Liver (tissue), 9 donors: ENCODE results near the gene MAPRE3. TPM values are rescaled to one million over a fixed set of nuclear protein-coding genes. Genes with fewer than 3 reads are reported as not detected.
A peak's percentile ranks its signal among the peaks of the same experiment; 100 is the strongest.

ENCODE experiments used
- DNase-seq: peaks from one replicate; pipeline ENCODE4 v3.0.0-alpha.2; 2017; ENCODE audit warnings: low spot score
- H3K27ac ChIP-seq, 2 donors: one replicate each; pipeline ENCODE4 v1.7.0; 2013; ENCODE audit warnings: inconsistent platforms in 2 of 2, low read length in 2 of 2, control low read depth in 1 of 2, low read depth in 1 of 2, mild to moderate bottlenecking in 1 of 2
- H3K27me3 ChIP-seq, 4 donors: one replicate each; pipeline versions ENCODE4 v1.6.1 to v1.7.0; 2013; ENCODE audit warnings: low read length in 3 of 4, inconsistent platforms in 1 of 4, mild to moderate bottlenecking in 1 of 4, moderate library complexity in 1 of 4; ENCODE audit not compliant: control insufficient read depth in 4 of 4, insufficient read depth in 4 of 4
- H3K36me3 ChIP-seq, 4 donors: one replicate each; pipeline versions ENCODE4 v1.6.1 to v1.7.0; 2013; ENCODE audit warnings: low read length in 3 of 4, mild to moderate bottlenecking in 3 of 4, low read depth in 1 of 4, moderate library complexity in 1 of 4; ENCODE audit not compliant: control insufficient read depth in 4 of 4, insufficient read depth in 3 of 4
- H3K4me1 ChIP-seq, 4 donors: one replicate each; pipeline versions ENCODE4 v1.6.1 to v1.7.0; 2013; ENCODE audit warnings: low read length in 3 of 4, mild to moderate bottlenecking in 3 of 4, moderate library complexity in 1 of 4; ENCODE audit not compliant: control insufficient read depth in 4 of 4, insufficient read depth in 4 of 4
- H3K4me3 ChIP-seq, 3 donors: one replicate each; pipeline versions ENCODE4 v1.6.1 to v1.7.0; 2013; ENCODE audit warnings: low read length in 3 of 3, control low read depth in 1 of 3, low read depth in 1 of 3, mild to moderate bottlenecking in 1 of 3
- H3K9ac ChIP-seq, 2 donors: one replicate each; pipeline ENCODE4 v1.7.0; 2013; ENCODE audit warnings: low read length in 2 of 2, mild to moderate bottlenecking in 2 of 2, moderate library complexity in 2 of 2, control low read depth in 1 of 2, low read depth in 1 of 2
- H3K9me3 ChIP-seq, 4 donors: one replicate each; pipeline versions ENCODE4 v1.6.1 to v1.7.0; 2013; ENCODE audit warnings: low read length in 3 of 4; ENCODE audit not compliant: control insufficient read depth in 4 of 4
- ATF3 ChIP-seq: IDR thresholded peaks from 2 replicates; pipeline ENCODE4 v1.6.1; 2016; ENCODE audit warnings: antibody characterized with exemption
- CTCF ChIP-seq: fragments of 150-350 bp; IDR thresholded peaks from 2 replicates; pipeline ENCODE4 v1.5.1; 2017; ENCODE audit warnings: improper control_type of control experiment, low read depth, low read length; ENCODE audit not compliant: missing input control
- EGR1 ChIP-seq, 2 donors: IDR thresholded peaks; 2 replicates each; pipeline ENCODE4 v1.6.1; 2016 to 2018; ENCODE audit warnings: antibody characterized with exemption in 2 of 2, low read depth in 2 of 2
- FOXA1 ChIP-seq: IDR thresholded peaks from 2 replicates; pipeline ENCODE4 v1.6.1; 2016; ENCODE audit warnings: antibody characterized with exemption
- FOXA2 ChIP-seq: IDR thresholded peaks from 2 replicates; pipeline ENCODE4 v1.6.1; 2016; ENCODE audit warnings: antibody characterized with exemption
- HNF4A ChIP-seq, 2 donors: conservative IDR thresholded peaks; 2 replicates each; pipeline ENCODE4 v1.6.1; 2016; ENCODE audit warnings: antibody characterized with exemption in 2 of 2, mild to moderate bottlenecking in 2 of 2
- HNF4G ChIP-seq: IDR thresholded peaks from 2 replicates; pipeline ENCODE4 v1.6.1; 2016; ENCODE audit warnings: antibody characterized with exemption
- JUND ChIP-seq, 2 donors: IDR thresholded peaks; 2 replicates each; pipeline ENCODE4 v1.6.1; 2016; ENCODE audit warnings: antibody characterized with exemption in 2 of 2
- MAX ChIP-seq: IDR thresholded peaks from 2 replicates; pipeline ENCODE4 v1.6.1; 2016; ENCODE audit warnings: antibody characterized with exemption
- NR2F2 ChIP-seq: IDR thresholded peaks from 2 replicates; pipeline ENCODE4 v1.6.1; 2016; ENCODE audit warnings: antibody characterized with exemption
- RAD21 ChIP-seq, 2 donors: IDR thresholded peaks; 2 replicates each; pipeline ENCODE4 v1.6.1; 2016; ENCODE audit warnings: antibody characterized with exemption in 2 of 2, mild to moderate bottlenecking in 2 of 2
- RXRA ChIP-seq, 2 donors: IDR thresholded peaks; 2 replicates each; pipeline ENCODE4 v1.6.1; 2017 to 2018; ENCODE audit warnings: antibody characterized with exemption in 2 of 2, mild to moderate bottlenecking in 1 of 2
- SP1 ChIP-seq: IDR thresholded peaks from 2 replicates; pipeline ENCODE4 v1.6.1; 2018; ENCODE audit warnings: antibody characterized with exemption, mild to moderate bottlenecking
- YY1 ChIP-seq: IDR thresholded peaks from 2 replicates; pipeline ENCODE4 v1.6.1; 2016; ENCODE audit warnings: antibody characterized with exemption, mild to moderate bottlenecking
- ZBTB33 ChIP-seq: IDR thresholded peaks from 2 replicates; pipeline ENCODE4 v1.6.1; 2016; ENCODE audit warnings: antibody characterized with exemption
- WGBS: extraction: QIAGEN DNeasy Blood & Tissue Kit; methylation state at CpG from one replicate; pipeline ENCODE4 v1.1.7; 2013; 5-methylcytosine and 5-hydroxymethylcytosine counted together
- polyA plus RNA-seq, 2 donors: library from polyadenylated mRNA; stranded (reverse) in 1 of 2; unstranded in 1 of 2; fragments of 200-250 nt in 1 of 2; fragments of >200 nt in 1 of 2; fragmentation: Nextera tagmentation in 1 of 2; extraction: Ambion mirVana in 1 of 2; gene quantifications; one replicate each; pipeline versions ENCODE4 v1.2.1 to v1.2.3, GENCODE V29; 2013 to 2015
- total RNA-seq, 2 donors: library from RNA; depleted of rRNA; stranded (reverse); fragments of >200 nt; gene quantifications; one replicate each; pipeline ENCODE4 v1.2.3, GENCODE V29; 2014
- donor health status: healthy.
- donor health status: healthy.
- donor health status: healthy.
- donor health status: healthy.
- donor health status: healthy.

Gene MAPRE3
- total and polyA plus RNA-seq, 4 donors: 1.0 to 15.8 (median 9.8) TPM

GRCh38 chr2:27039871-27040270 is 69.4 kb downstream of the MAPRE3 start:
- peaks cover 0 to 11% (median 3%) of the 10 kb centered on the region in 4 donors for H3K4me1 ChIP-seq
- no peaks in the 10 kb centered on the region for H3K27me3 ChIP-seq
- no peak for DNase-seq
- 96% methylated on average over 7 of the region's 7 CpGs for WGBS
- peaks cover 25 to 75% (median 57%) of the 10 kb centered on the region in 4 donors for H3K36me3 ChIP-seq
- H3K9me3 ChIP-seq: no peaks in the 10 kb centered on the region
- no peak overlapping the region for H3K9ac ChIP-seq
- TF ChIP-seq JUND (IDR thresholded peaks at IDR 0.05) (no peak), ZBTB33 (no peak), RXRA (IDR thresholded peaks at IDR 0.05) (no peak), YY1 (no peak), CTCF (no peak), FOXA1 (no peak), FOXA2 (no peak), MAX (no peak), NR2F2 (no peak), SP1 (no peak), HNF4G (no peak), HNF4A (conservative IDR thresholded peaks at IDR 0.05) (no peak), RAD21 (IDR thresholded peaks at IDR 0.05) (no peak)
- no peak overlapping the region for H3K4me3 ChIP-seq
- H3K27ac ChIP-seq: no peak overlapping the region

GRCh38 chr2:27040282-27040681 is 69.8 kb downstream of the MAPRE3 start:
- H3K36me3 ChIP-seq: peaks cover 25 to 72% (median 55%) of the 10 kb centered on the region in 4 donors
- no peak overlapping the region for H3K9ac ChIP-seq
- no peak overlapping the region for H3K4me3 ChIP-seq
- DNase-seq: no peak
- TF ChIP-seq JUND (IDR thresholded peaks at IDR 0.05) (no peak), HNF4A (conservative IDR thresholded peaks at IDR 0.05) (peak in 1 of 2 donors; percentile 29)
- H3K9me3 ChIP-seq: no peaks in the 10 kb centered on the region
- H3K27ac ChIP-seq: no peak overlapping the region
- WGBS: 87% methylated on average over 8 of the region's 8 CpGs
- H3K4me1 ChIP-seq: peaks cover 0 to 11% (median 3%) of the 10 kb centered on the region in 4 donors
- H3K27me3 ChIP-seq: no peaks in the 10 kb centered on the region

- 83% methylated on average over 5 of the region's 5 CpGs for WGBS
- no peak for DNase-seq
- Histone ChIP-seq H3K27ac (no peak overlapping the region), H3K4me3 (no peak overlapping the region), H3K9me3 (no peaks in the 10 kb centered on the region), H3K4me1 (peaks cover 0 to 11% (median 3%) of the 10 kb centered on the region in 4 donors), H3K36me3 (peaks cover 23 to 57% (median 43%) of the 10 kb centered on the region in 4 donors), H3K27me3 (no peaks in the 10 kb centered on the region), H3K9ac (no peak overlapping the region)
- TF ChIP-seq RAD21 (IDR thresholded peaks at IDR 0.05) (no peak), JUND (IDR thresholded peaks at IDR 0.05) (no peak), EGR1 (IDR thresholded peaks at IDR 0.05; ENCODE audit: low read depth in 2 of 2) (no peak), CTCF (no peak), YY1 (no peak), ATF3 (no peak)
Measured at GRCh38 chr2:27041752-27042151, 71.3 kb downstream of the MAPRE3 start.
